Activated T-helper 1 cell treated with anti-CD3 and anti-CD28 coated beads, Interleukin-12 subunit alpha, Interleukin-12 subunit beta, Interleukin-2, Interleukin-4 antibody, amounts not matched to agents 30 ng/mL and 10 ng/mL and 1 ng/mL, durations not matched to agents 14 hours and 24 hours and 36 hours (primary cell): ENCODE data around the gene NEDD9. TPM values are rescaled to one million over a fixed set of nuclear protein-coding genes. Genes with fewer than 3 reads are reported as not detected.

ENCODE experiments used
- DNase-seq: peaks from one replicate; pipeline ENCODE4 v3.0.0; 2021; ENCODE audit warnings: low spot score
- H3K27ac Mint-ChIP-seq: one replicate; pipeline ENCODE4 v1.8.0; 2021; ENCODE audit warnings: mild to moderate bottlenecking, mixed read lengths
- H3K27me3 Mint-ChIP-seq: one replicate; pipeline ENCODE4 v1.8.0; 2022; ENCODE audit warnings: mild to moderate bottlenecking, moderate library complexity, mixed read lengths; ENCODE audit not compliant: insufficient read depth
- H3K36me3 Mint-ChIP-seq: one replicate; pipeline ENCODE4 v1.8.0; 2021; ENCODE audit warnings: low read depth, mixed read lengths
- H3K4me1 Mint-ChIP-seq: one replicate; pipeline ENCODE4 v1.8.0; 2021; ENCODE audit warnings: low read depth, mixed read lengths
- H3K4me3 Mint-ChIP-seq: one replicate; pipeline ENCODE4 v1.8.0; 2021; ENCODE audit warnings: mild to moderate bottlenecking, moderate library complexity, mixed read lengths
- H3K9me3 Mint-ChIP-seq: one replicate; pipeline ENCODE4 v1.8.0; 2021; ENCODE audit warnings: mixed read lengths
- intact Hi-C: fragments of 100-400 bp; cut with micrococcal nuclease; formaldehyde crosslinking; loops from one replicate; pipeline ENCODE4 v1.15.1; 2024
- total RNA-seq: library from RNA; stranded (reverse); gene quantifications from 2 replicates; pipeline ENCODE4 v1.2.3, GENCODE V29; 2022

Gene NEDD9
- total RNA-seq, 1 donor from 2014 or later, result 53.2 TPM

DNA sequence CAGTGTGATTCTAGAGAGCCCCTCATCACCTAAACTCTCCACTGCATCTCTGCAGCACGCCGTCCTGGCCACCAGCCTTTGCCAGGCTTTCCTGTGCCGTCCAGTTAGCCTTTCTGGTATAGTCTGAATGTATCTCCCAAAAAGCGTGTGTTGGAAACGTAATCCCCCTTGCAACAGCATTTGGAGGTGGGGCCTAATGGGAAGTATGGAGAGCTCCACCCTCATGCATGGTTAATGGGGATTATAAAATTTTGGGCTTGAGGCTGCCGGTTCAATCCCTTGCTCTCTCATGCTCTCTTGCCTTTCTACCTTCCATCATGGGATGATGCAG lies 53.4 kb downstream of the NEDD9 start:
- Mint-ChIP-seq H3K4me1 (peaks cover 6% of the 10 kb centered on the region), H3K36me3 (peaks cover 19% of the 10 kb centered on the region), H3K4me3 (no peak overlapping the region), H3K27ac (no peak overlapping the region), H3K27me3 (no peaks in the 10 kb centered on the region), H3K9me3 (peaks cover 4% of the 10 kb centered on the region)
- no peak for DNase-seq
- intact Hi-C loops, result no loop called here

DNA sequence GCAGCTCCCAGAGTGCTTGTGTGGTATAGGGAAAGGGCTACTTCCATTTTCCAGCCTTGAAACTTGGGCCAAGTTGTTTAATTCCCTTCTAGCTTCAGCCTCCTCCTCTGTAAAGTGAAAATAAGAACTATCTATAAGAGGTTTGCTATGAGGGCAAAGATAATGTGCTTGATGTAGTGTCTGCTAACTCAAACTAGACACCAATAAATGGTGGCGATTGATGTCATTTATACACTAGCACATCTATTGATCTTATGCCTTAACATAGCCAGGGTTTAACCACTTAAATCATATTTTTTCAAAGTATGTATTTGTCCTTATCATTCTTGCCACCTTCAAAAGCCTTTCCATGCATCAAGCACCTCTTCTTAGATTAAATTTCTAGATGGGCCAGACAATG lies 55.2 kb downstream of the NEDD9 start:
- Mint-ChIP-seq H3K4me1 (peaks cover 19% of the 10 kb centered on the region), H3K4me3 (no peak overlapping the region), H3K36me3 (peaks cover 7% of the 10 kb centered on the region), H3K9me3 (peaks cover 4% of the 10 kb centered on the region), H3K27me3 (peaks cover 3% of the 10 kb centered on the region), H3K27ac (no peak overlapping the region)
- intact Hi-C loops, result no loop called here
- DNase-seq, result no peak

DNA sequence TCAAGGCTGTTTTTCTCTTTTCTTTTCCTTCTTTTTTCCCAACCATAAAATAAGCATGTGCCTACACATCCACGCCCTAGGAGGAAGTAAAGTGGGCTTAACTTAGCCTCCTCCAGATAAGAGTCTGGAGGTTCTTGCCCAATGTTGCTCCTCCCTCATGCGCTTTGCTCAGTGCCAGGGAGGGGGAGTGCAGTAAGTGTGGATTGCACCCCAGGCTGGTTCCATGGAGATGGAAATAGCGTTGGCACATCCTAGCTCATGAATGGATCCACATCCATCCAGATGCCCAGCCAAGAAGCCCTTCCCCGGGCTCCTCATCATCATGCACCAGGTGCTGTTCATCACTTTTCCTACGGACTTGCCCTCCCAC lies 58.2 kb downstream of the NEDD9 start:
- Mint-ChIP-seq H3K4me1 (peaks cover 25% of the 10 kb centered on the region), H3K36me3 (no peaks in the 10 kb centered on the region), H3K4me3 (no peak overlapping the region), H3K27ac (no peak overlapping the region), H3K27me3 (peaks cover 3% of the 10 kb centered on the region), H3K9me3 (no peaks in the 10 kb centered on the region)
- intact Hi-C loops, result loop anchor here (5.0 kb wide), 1 partner anchor 238 kb away; no protein-coding TSS in a partner anchor
- no peak for DNase-seq

DNA sequence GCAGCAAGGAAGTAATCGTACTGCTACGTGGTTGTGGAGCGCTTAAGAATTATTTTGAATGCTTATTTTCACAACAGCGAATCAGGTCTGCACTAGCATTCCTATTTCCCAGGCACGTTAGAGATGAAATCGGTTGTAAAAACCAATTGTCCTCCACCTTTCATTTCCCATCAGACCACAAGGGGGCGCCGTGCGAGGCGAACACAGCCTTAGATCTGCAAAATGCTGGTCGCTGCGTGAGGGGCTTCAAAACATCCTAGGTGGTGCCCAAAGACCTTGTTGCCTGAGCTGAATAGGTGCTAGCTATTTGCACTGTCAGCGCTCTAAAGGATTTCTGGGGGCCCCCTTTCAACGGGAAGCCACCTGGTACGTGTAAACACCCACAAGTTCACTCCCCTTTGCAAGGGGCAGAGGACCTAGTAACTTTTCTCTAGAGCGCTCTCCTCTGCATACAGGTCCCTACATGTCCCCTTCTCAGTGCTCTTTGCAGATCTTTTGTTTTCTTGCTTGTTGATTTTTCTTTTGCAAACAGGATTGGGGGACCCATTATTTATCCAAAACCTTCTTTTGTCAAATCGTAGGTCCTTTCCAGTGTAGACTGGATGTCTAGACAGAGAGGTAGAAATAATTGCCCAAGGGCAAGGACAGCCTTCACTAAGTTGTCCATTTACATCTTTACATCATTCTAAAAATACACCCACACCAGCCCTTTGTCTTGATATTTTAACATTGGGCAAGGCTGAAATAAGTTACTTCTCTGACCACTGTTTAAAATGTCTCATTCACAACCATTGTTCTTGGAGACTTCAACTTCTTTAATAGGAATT lies 59.8 kb downstream of the NEDD9 start:
- H3K36me3 Mint-ChIP-seq, result no peaks in the 10 kb centered on the region
- H3K4me3 Mint-ChIP-seq, result no peak overlapping the region
- intact Hi-C loops, result loop anchor here (1.0 to 5.0 kb wide), 7 partner anchors 28 to 324 kb away; partner anchors contain the start of gene NEDD9
- peaks cover 25% of the 10 kb centered on the region for H3K4me1 Mint-ChIP-seq
- peaks cover 3% of the 10 kb centered on the region for H3K27me3 Mint-ChIP-seq
- DNase-seq, result peak; percentile 47
- H3K27ac Mint-ChIP-seq, result no peak overlapping the region
- no peaks in the 10 kb centered on the region for H3K9me3 Mint-ChIP-seq

DNA sequence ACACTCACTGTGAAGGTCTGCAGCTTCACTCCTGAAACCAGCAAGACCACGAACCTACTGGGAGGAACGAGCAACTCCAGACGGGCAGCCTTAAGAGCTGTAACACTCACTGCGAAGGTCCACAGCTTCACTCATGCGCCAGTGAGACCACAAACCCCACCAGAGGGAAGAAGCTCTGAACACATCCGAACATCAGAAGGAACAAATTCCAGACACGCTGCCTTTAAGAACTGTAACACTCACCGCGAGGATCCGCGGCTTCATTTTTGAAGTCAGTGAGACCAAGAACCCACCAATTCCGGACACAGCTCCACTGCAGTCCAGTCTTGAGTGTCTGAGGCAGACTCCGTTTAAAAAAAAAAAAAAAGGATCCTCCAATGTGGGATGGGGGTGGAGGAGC lies 60.5 kb downstream of the NEDD9 start:
- Mint-ChIP-seq H3K4me3 (no peak overlapping the region), H3K27ac (no peak overlapping the region), H3K9me3 (no peaks in the 10 kb centered on the region), H3K27me3 (peaks cover 3% of the 10 kb centered on the region), H3K4me1 (peaks cover 25% of the 10 kb centered on the region), H3K36me3 (no peaks in the 10 kb centered on the region)
- DNase-seq, result no peak
- intact Hi-C loops, result loop anchor here (1.0 to 5.0 kb wide), 7 partner anchors 28 to 324 kb away; partner anchors contain the start of gene NEDD9

DNA sequence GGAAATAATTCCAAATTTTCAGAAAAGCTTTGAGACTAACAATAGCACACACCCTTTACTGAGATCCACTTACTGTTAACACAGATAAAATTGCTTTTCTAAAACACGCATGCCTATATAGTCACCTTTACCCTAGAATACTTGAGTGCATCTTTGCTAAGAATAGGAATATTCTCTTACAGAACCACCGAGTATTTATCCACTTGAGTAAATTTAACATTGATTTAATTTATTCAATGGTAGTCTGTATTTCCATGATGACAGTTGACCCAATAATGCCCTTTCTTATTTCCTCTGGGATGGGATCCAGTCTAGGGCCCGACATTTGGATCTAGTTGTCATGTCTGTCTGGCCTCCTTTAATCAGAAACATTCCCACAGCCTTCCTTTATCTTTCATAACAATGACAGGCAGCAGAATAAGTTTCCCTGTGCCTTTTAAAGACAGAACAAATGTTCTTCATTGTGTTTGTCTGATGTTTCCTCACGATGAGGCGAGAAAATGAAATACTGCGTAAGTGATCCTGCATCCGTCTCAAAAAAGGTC lies 64.3 kb downstream of the NEDD9 start:
- H3K4me1 Mint-ChIP-seq, result peaks cover 40% of the 10 kb centered on the region

DNA sequence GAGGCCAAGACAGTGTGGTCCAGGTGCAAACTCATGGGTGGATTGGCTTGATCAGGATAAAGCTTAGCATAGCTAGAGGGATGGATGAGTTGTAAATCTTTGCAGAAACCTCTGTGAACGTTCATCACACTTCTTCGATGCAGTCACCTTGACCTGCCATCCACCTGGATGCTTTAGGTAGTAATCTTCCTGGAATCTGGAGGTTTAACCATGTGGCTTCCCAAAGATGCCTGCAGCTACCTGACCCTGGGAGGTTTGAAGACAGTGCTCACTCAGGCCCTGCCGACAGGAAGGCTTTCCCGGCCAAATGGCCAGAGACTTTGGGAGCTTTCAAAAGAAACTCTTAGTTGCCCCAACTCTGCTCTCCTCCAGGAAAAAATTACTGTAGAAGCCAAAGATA lies 65.5 kb downstream of the NEDD9 start:
- DNase-seq, result no peak
- Mint-ChIP-seq H3K27ac (no peak overlapping the region), H3K4me1 (peaks cover 28% of the 10 kb centered on the region), H3K4me3 (no peak overlapping the region), H3K9me3 (no peaks in the 10 kb centered on the region), H3K27me3 (no peaks in the 10 kb centered on the region), H3K36me3 (peaks cover 1% of the 10 kb centered on the region)
- intact Hi-C loops, result no loop called here

More for the DNA sequence above, 64.3 kb downstream of the NEDD9 start:
- intact Hi-C loops, result no loop called here
- Mint-ChIP-seq H3K27me3 (no peaks in the 10 kb centered on the region), H3K36me3 (no peaks in the 10 kb centered on the region), H3K9me3 (no peaks in the 10 kb centered on the region), H3K4me3 (no peak overlapping the region), H3K27ac (no peak overlapping the region)
- no peak for DNase-seq

DNA sequence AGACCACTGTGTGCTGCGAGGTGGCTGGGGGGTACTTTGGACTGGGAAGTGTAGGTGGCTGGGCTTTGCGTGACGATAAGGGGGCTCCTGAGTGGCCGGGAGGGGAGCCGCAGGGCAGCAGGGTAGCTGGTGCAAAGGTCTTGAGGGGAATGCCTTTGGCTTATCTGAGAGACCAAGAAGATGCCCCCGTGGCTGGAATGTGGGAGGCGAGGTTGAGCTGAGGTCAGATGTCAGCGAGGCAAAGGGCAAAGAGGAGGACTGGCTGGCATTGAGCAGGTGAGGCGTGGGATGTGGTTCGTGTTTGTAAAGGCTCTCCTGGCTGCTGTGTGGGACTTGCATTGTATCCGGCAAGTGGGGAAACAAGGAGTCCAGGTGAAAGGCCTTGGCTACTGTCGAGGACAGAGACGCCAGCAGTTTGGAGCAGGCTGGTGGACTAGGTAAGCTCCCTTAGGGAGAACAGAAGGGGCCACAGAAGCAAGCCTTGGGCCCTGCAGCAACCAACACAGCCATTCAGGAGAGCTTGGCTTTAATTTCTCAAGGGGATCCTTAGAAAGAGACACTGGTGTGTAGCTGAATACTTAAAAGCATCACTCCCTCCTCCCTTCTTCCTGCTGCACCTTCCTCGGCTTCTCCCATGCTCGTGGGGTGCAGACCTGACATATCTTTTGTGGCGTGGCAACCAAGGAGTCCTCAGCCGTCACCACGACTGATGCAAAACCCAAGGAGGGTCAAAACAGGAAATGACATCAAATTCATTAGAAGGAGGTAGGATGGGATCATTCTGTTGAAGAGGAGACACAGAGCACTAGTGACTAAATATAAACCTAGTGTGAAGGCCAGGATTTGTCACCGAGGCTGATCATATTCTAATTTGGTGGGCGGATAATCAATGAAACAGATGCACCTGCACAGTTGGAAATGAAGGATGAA lies 67.5 kb downstream of the NEDD9 start:
- Mint-ChIP-seq H3K27me3 (no peaks in the 10 kb centered on the region), H3K4me1 (peaks cover 25% of the 10 kb centered on the region), H3K9me3 (no peaks in the 10 kb centered on the region), H3K36me3 (peaks cover 1% of the 10 kb centered on the region), H3K4me3 (peak overlapping the region; percentile 38), H3K27ac (peak overlapping the region; percentile 65)
- intact Hi-C loops, result loop anchor here (5.0 kb wide), 1 partner anchor 37 kb away; no protein-coding TSS in a partner anchor
- no peak for DNase-seq

DNA sequence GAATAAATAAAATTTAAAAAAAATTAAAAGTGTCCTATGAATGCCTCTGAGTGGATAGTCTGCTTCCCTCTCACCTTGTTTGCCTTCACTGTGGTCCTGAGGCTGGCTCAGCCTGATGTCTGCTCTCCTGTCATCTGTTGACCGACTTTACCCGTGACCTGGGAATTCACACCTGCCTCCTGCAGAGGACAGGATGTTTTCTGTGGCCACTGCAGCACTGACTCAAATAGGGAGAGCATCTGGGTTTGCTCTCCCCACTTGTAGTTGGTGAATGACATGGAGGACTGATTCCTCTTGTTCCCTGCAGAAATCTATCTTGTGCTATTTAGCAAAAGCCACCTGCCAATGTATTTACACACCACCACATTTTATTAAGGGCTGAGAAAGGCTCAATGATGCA lies 68.5 kb downstream of the NEDD9 start:
- Mint-ChIP-seq H3K27ac (peak overlapping the region; percentile 70), H3K36me3 (peaks cover 1% of the 10 kb centered on the region), H3K9me3 (no peaks in the 10 kb centered on the region), H3K4me3 (peak overlapping the region; percentile 21), H3K27me3 (no peaks in the 10 kb centered on the region), H3K4me1 (peaks cover 25% of the 10 kb centered on the region)
- intact Hi-C loops, result loop anchor here (5.0 kb wide), 1 partner anchor 38 kb away; no protein-coding TSS in a partner anchor
- no peak for DNase-seq

DNA sequence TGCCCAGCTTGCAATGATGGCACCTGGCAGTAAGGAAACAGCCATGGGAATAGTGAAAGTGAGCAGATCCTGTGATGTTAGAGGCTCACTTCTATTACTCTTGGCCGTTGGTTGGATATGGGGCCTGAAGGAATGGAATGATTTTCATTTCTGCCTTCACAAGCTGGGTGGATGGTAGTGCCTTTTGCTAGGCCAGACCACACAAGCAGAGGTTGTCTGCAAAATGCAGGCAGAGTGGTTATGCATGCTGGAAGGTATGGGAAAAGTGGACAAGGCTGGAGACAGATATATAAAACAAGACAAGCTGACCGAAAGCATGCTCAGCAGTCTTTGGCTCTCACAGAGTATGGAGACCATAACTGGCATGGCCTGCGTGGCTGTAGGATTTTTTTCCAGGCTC lies 70.2 kb downstream of the NEDD9 start:
- H3K9me3 Mint-ChIP-seq, result no peaks in the 10 kb centered on the region
- H3K36me3 Mint-ChIP-seq, result peaks cover 1% of the 10 kb centered on the region
- intact Hi-C loops, result loop anchor here (5.0 kb wide), 1 partner anchor 40 kb away; no protein-coding TSS in a partner anchor
- no peak for DNase-seq
- H3K27ac Mint-ChIP-seq, result no peak overlapping the region
- H3K4me3 Mint-ChIP-seq, result no peak overlapping the region
- peaks cover 2% of the 10 kb centered on the region for H3K27me3 Mint-ChIP-seq
- H3K4me1 Mint-ChIP-seq, result peaks cover 25% of the 10 kb centered on the region

DNA sequence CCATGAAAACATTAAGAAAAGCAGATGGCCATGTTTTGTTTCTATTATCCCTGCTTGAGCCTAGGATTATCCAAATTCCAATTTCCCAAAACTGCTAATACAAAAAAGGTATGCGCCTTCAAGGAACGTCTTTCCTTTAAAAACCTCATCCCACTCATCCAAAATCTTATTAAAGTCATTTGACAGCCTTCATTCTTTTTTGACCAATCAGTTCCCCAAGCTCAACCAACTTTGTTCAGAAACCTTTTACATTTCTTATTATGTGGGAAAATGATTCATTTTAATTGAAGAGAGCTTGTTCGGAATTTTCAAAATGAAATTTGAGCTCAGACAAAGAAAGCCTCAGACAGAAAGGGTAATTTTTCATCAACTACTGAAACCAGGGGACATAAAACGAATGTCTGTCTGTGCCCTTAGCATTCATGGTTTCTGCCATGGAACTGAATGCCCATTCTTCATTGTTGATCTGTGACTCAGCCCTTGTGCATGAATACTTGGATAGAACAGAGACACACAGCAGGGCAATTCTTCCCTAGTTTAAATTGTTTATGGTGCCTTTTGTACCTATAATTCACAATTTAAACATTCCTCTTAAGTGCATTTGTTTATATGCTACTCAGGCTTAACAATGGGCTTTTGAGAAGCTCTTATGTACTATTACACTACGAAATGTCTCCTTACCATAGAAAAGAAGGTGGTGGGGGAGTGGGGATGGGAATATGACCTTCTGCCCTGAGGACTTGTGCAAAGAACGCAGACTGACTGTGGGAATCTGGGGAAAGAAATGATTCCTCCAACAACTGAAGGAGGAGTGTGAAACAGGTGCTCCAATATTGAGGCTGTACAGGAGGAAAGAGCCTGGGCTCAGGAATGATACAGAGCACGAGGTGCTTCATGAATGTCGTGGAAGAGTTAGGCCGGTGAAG lies 71.2 kb downstream of the NEDD9 start:
- peaks cover 1% of the 10 kb centered on the region for H3K36me3 Mint-ChIP-seq
- no peak overlapping the region for H3K4me3 Mint-ChIP-seq

DNA sequence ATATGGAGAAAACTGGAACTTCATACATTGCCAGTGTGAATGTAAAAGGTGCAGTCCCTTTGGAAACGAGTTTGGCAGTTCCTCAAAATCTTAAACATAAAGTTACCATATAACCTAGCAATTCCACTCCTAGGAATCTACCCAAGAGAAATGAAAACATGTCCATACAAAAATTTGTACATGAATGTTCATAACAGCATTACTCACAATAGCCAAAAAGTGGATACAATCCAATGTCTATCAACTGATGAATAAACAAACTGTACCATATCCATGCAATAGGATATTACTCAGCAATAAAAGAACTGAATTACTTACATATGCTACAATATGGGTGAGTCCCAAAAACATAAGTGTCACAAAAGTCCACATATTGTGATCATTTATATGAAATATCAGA lies 72.3 kb downstream of the NEDD9 start:
- Mint-ChIP-seq H3K27ac (no peak overlapping the region), H3K4me1 (peaks cover 16% of the 10 kb centered on the region), H3K4me3 (no peak overlapping the region), H3K27me3 (peaks cover 8% of the 10 kb centered on the region), H3K9me3 (no peaks in the 10 kb centered on the region), H3K36me3 (peaks cover 1% of the 10 kb centered on the region)
- DNase-seq, result no peak
- intact Hi-C loops, result loop anchor here (5.0 kb wide), 1 partner anchor 42 kb away; no protein-coding TSS in a partner anchor

More for the DNA sequence above, 71.2 kb downstream of the NEDD9 start:
- H3K27ac Mint-ChIP-seq, result no peak overlapping the region
- no peaks in the 10 kb centered on the region for H3K9me3 Mint-ChIP-seq
- intact Hi-C loops, result loop anchor here (5.0 kb wide), 1 partner anchor 41 kb away; no protein-coding TSS in a partner anchor
- peaks cover 25% of the 10 kb centered on the region for H3K4me1 Mint-ChIP-seq
- H3K27me3 Mint-ChIP-seq, result peaks cover 7% of the 10 kb centered on the region
- no peak for DNase-seq
